Uterus (tissue), 2 donors: ENCODE measurements around the gene CADM4.
"Not testable (repeated sequence)": the region's sequence is repeated elsewhere in the genome, so short reads cannot be mapped to it uniquely, and the experiment has no call there.

Experiments used
- POLR2A ChIP-seq, 2 donors: fragments of 450-650 bp; IDR thresholded peaks; one replicate each; pipeline ENCODE4 v1.6.1; 2016; ENCODE audit warnings: antibody characterized with exemption in 2 of 2, mild to moderate bottlenecking in 1 of 2, moderate library complexity in 1 of 2
- TF ChIP-seq, protein P1 (sequence below), 4 experiments: fragments of 200-600 bp in 2 of 4; fragments of 450-650 bp in 2 of 4; sonication (generic) in 2 of 4; IDR thresholded peaks; one replicate each; pipeline ENCODE4 v1.5.1; 2016 to 2019; ENCODE audit warnings: antibody characterized with exemption in 4 of 4, mild to moderate bottlenecking in 2 of 4, moderate library complexity in 1 of 4

GRCh38 chr19:43600326-43600725 lies 39.3 kb downstream of the CADM4 start:
- TF ChIP-seq POLR2A (IDR thresholded peaks at IDR 0.05) = not testable (repeated sequence)
- TF ChIP-seq, protein P1, sequence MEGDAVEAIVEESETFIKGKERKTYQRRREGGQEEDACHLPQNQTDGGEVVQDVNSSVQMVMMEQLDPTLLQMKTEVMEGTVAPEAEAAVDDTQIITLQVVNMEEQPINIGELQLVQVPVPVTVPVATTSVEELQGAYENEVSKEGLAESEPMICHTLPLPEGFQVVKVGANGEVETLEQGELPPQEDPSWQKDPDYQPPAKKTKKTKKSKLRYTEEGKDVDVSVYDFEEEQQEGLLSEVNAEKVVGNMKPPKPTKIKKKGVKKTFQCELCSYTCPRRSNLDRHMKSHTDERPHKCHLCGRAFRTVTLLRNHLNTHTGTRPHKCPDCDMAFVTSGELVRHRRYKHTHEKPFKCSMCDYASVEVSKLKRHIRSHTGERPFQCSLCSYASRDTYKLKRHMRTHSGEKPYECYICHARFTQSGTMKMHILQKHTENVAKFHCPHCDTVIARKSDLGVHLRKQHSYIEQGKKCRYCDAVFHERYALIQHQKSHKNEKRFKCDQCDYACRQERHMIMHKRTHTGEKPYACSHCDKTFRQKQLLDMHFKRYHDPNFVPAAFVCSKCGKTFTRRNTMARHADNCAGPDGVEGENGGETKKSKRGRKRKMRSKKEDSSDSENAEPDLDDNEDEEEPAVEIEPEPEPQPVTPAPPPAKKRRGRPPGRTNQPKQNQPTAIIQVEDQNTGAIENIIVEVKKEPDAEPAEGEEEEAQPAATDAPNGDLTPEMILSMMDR (IDR thresholded peaks at IDR 0.05) = not testable (repeated sequence)
